ENCODE measurements around the gene SLC38A7. TPM values are rescaled to one million over a fixed set of nuclear protein-coding genes. Genes with fewer than 3 reads are reported as not detected.
A peak's percentile ranks its signal among the peaks of the same experiment; 100 is the strongest.

The SLC38A7 gene
- total and polyA plus RNA-seq, 2 of the 13 experiments (the other 11 are each of a cell fraction or from before 2014, with no cell fraction given) = 13.2 to 14.1 TPM

DNA sequence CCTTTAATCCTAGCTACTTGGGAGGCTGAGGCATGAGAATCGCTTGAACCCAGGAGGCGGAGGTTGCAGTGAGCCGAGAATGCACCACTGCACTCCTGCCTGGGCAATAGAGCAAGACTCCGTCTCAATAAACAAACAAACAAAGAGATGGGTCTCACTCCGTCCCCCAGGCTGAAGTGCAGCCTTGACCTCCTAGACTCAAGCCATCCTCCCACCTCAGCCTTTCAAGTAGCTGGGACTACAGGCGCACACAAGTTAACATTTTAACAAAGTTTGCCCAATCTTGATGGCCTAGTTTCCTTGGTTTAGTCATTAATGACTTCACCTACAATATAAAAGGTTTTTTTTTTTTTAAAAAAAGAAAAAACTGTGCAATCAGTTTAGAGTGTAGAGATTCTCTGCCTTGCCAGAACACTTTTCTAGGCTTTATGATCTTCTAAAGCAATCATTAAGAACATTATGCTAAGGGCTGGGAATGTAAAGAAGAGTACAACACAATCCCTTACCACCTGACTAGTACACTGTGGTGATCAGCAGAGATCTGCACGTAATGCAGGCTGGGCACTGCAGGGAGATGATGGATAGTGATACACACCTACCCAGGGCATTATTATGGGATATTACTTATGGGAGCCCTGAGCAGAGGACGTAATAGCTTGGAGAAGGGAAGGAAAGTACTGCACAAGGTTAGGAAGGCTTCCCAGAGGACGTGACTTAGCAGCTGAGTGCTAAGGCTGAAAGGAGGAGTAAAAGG lies 42.6 kb upstream of the SLC38A7 start (continued):
- no peak for TF ChIP-seq ARID2 (CRISPR knock-in tag; IDR thresholded peaks at IDR 0.05; ENCODE audit: borderline replicate concordance)
- TF ChIP-seq, protein P1, sequence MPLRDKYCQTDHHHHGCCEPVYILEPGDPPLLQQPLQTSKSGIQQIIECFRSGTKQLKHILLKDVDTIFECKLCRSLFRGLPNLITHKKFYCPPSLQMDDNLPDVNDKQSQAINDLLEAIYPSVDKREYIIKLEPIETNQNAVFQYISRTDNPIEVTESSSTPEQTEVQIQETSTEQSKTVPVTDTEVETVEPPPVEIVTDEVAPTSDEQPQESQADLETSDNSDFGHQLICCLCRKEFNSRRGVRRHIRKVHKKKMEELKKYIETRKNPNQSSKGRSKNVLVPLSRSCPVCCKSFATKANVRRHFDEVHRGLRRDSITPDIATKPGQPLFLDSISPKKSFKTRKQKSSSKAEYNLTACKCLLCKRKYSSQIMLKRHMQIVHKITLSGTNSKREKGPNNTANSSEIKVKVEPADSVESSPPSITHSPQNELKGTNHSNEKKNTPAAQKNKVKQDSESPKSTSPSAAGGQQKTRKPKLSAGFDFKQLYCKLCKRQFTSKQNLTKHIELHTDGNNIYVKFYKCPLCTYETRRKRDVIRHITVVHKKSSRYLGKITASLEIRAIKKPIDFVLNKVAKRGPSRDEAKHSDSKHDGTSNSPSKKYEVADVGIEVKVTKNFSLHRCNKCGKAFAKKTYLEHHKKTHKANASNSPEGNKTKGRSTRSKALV (CRISPR knock-in tag; IDR thresholded peaks at IDR 0.05) = no peak
- peak; percentile 16; the same call in 1 of the 2 replicates for TF ChIP-seq GATAD2A (CRISPR knock-in tag; IDR thresholded peaks at IDR 0.05)
- TF ChIP-seq MXD3 (CRISPR knock-in tag; IDR thresholded peaks at IDR 0.05) = no peak
- no peak for TF ChIP-seq AFF4 (CRISPR knock-in tag; IDR thresholded peaks at IDR 0.05)
- no peak for TF ChIP-seq NR2C2 (CRISPR knock-in tag; IDR thresholded peaks at IDR 0.05; ENCODE audit: borderline replicate concordance)
- no peak for TF ChIP-seq TFE3 (CRISPR knock-in tag; IDR thresholded peaks at IDR 0.05)
- no peak for TF ChIP-seq CBX1 (IDR thresholded peaks at IDR 0.05; ENCODE audit: low read depth)
- TF ChIP-seq, protein P2, sequence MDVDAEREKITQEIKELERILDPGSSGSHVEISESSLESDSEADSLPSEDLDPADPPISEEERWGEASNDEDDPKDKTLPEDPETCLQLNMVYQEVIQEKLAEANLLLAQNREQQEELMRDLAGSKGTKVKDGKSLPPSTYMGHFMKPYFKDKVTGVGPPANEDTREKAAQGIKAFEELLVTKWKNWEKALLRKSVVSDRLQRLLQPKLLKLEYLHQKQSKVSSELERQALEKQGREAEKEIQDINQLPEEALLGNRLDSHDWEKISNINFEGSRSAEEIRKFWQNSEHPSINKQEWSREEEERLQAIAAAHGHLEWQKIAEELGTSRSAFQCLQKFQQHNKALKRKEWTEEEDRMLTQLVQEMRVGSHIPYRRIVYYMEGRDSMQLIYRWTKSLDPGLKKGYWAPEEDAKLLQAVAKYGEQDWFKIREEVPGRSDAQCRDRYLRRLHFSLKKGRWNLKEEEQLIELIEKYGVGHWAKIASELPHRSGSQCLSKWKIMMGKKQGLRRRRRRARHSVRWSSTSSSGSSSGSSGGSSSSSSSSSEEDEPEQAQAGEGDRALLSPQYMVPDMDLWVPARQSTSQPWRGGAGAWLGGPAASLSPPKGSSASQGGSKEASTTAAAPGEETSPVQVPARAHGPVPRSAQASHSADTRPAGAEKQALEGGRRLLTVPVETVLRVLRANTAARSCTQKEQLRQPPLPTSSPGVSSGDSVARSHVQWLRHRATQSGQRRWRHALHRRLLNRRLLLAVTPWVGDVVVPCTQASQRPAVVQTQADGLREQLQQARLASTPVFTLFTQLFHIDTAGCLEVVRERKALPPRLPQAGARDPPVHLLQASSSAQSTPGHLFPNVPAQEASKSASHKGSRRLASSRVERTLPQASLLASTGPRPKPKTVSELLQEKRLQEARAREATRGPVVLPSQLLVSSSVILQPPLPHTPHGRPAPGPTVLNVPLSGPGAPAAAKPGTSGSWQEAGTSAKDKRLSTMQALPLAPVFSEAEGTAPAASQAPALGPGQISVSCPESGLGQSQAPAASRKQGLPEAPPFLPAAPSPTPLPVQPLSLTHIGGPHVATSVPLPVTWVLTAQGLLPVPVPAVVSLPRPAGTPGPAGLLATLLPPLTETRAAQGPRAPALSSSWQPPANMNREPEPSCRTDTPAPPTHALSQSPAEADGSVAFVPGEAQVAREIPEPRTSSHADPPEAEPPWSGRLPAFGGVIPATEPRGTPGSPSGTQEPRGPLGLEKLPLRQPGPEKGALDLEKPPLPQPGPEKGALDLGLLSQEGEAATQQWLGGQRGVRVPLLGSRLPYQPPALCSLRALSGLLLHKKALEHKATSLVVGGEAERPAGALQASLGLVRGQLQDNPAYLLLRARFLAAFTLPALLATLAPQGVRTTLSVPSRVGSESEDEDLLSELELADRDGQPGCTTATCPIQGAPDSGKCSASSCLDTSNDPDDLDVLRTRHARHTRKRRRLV (CRISPR knock-in tag; IDR thresholded peaks at IDR 0.05) = no peak
- no peak for TF ChIP-seq RBFOX2 (IDR thresholded peaks at IDR 0.05; ENCODE audit: low read depth, low read length)
- TF ChIP-seq HOXD1 (CRISPR knock-in tag; IDR thresholded peaks at IDR 0.05) = no peak
- TF ChIP-seq HDAC2 (CRISPR knock-in tag; IDR thresholded peaks at IDR 0.05) = no peak
- TF ChIP-seq ZNF121 (CRISPR knock-in tag; IDR thresholded peaks at IDR 0.05) = peak; percentile 79
- TF ChIP-seq ZC3H13 (CRISPR knock-in tag; IDR thresholded peaks at IDR 0.05) = no peak
- no peak for TF ChIP-seq AGO1 (IDR thresholded peaks at IDR 0.05; ENCODE audit: low read depth, low read length, poor library complexity, severe bottlenecking)
- no peak for TF ChIP-seq CREBL2 (CRISPR knock-in tag; IDR thresholded peaks at IDR 0.05; ENCODE audit: borderline replicate concordance)

Data from HepG2 (cell line).